ENCODE results near the gene OR52J3. TPM values are rescaled to one million over a fixed set of nuclear protein-coding genes. Genes with fewer than 3 reads are reported as not detected.

OR52J3 gene
- total RNA-seq, 1 donor from 2014 or later: not detected

- Histone ChIP-seq H3K9ac (no peak overlapping the region), H3K79me2 (ENCODE audit: low read depth) (no peaks in the 10 kb centered on the region), H3K27me3 (peaks cover 4% of the 10 kb centered on the region), H3K4me1 (no peaks in the 10 kb centered on the region), H2AFZ (replicated peaks) (no peak overlapping the region), H3K36me3 (no peaks in the 10 kb centered on the region), H3K9me3 (ENCODE audit: low read depth) (no peaks in the 10 kb centered on the region), H3F3A (ENCODE audit: low read depth) (no peaks in the 10 kb centered on the region), H3K4me2 (no peak overlapping the region), H4K20me1 (ENCODE audit: low read depth) (no peaks in the 10 kb centered on the region), H3K4me3 (no peak overlapping the region), H3K27ac (no peak overlapping the region)
- no peak for DNase-seq (ENCODE audit: low spot score)
- H3K27me3 Mint-ChIP-seq (ENCODE audit: insufficient read depth, low read depth): no peaks in the 10 kb centered on the region
- no peak overlapping the region for H3K4me3 Mint-ChIP-seq
- TF ChIP-seq CTCF (IDR thresholded peaks at IDR 0.05): no peak
- TF ChIP-seq EZH2phosphoT487 (IDR thresholded peaks at IDR 0.05): no peak
- TF ChIP-seq EZH2 (IDR thresholded peaks at IDR 0.05): no peak
- no peak overlapping the region for H3K27ac Mint-ChIP-seq
- H3K4me1 Mint-ChIP-seq: no peaks in the 10 kb centered on the region
- H3K36me3 Mint-ChIP-seq: no peaks in the 10 kb centered on the region
- H3K9me3 Mint-ChIP-seq: no peaks in the 10 kb centered on the region
Observed at GRCh38 chr11:5081405-5081804, 35.1 kb downstream of the OR52J3 start.

- Mint-ChIP-seq H3K9me3 (no peaks in the 10 kb centered on the region), H3K36me3 (no peaks in the 10 kb centered on the region), H3K27ac (no peak overlapping the region), H3K4me3 (no peak overlapping the region), H3K27me3 (ENCODE audit: insufficient read depth, low read depth) (no peaks in the 10 kb centered on the region), H3K4me1 (no peaks in the 10 kb centered on the region)
- H3F3A ChIP-seq (ENCODE audit: low read depth): no peaks in the 10 kb centered on the region
- no peaks in the 10 kb centered on the region for H3K9me3 ChIP-seq (ENCODE audit: low read depth)
- TF ChIP-seq EZH2 (IDR thresholded peaks at IDR 0.05) (no peak), CTCF (IDR thresholded peaks at IDR 0.05) (no peak), EZH2phosphoT487 (IDR thresholded peaks at IDR 0.05) (no peak)
- no peaks in the 10 kb centered on the region for H3K4me1 ChIP-seq
- no peak overlapping the region for H2AFZ ChIP-seq (replicated peaks)
- H3K9ac ChIP-seq: no peak overlapping the region
- no peaks in the 10 kb centered on the region for H4K20me1 ChIP-seq (ENCODE audit: low read depth)
- H3K27ac ChIP-seq: no peak overlapping the region
- H3K4me2 ChIP-seq: no peak overlapping the region
- no peaks in the 10 kb centered on the region for H3K79me2 ChIP-seq (ENCODE audit: low read depth)
- H3K36me3 ChIP-seq: no peaks in the 10 kb centered on the region
- peaks cover 4% of the 10 kb centered on the region for H3K27me3 ChIP-seq
- DNase-seq (ENCODE audit: low spot score): no peak
- no peak overlapping the region for H3K4me3 ChIP-seq
Observed at GRCh38 chr11:5083602-5084001, 37.3 kb downstream of the OR52J3 start.

GRCh38 chr11:5088556-5088955 lies 42.2 kb downstream of the OR52J3 start:
- no peaks in the 10 kb centered on the region for H3K36me3 Mint-ChIP-seq
- Histone ChIP-seq H3K4me2 (peak overlapping the region; percentile 29), H3K9ac (no peak overlapping the region), H3F3A (ENCODE audit: low read depth) (peaks cover 3% of the 10 kb centered on the region), H3K27ac (no peak overlapping the region), H3K4me1 (peaks cover 7% of the 10 kb centered on the region), H3K9me3 (ENCODE audit: low read depth) (no peaks in the 10 kb centered on the region), H3K27me3 (no peaks in the 10 kb centered on the region), H2AFZ (replicated peaks) (no peak overlapping the region), H3K4me3 (no peak overlapping the region), H3K79me2 (ENCODE audit: low read depth) (no peaks in the 10 kb centered on the region), H3K36me3 (no peaks in the 10 kb centered on the region), H4K20me1 (ENCODE audit: low read depth) (no peaks in the 10 kb centered on the region)
- no peak for DNase-seq (ENCODE audit: low spot score)
- H3K9me3 Mint-ChIP-seq: no peaks in the 10 kb centered on the region
- no peaks in the 10 kb centered on the region for H3K27me3 Mint-ChIP-seq (ENCODE audit: insufficient read depth, low read depth)
- peaks cover 3% of the 10 kb centered on the region for H3K4me1 Mint-ChIP-seq
- no peak for TF ChIP-seq EZH2 (IDR thresholded peaks at IDR 0.05)
- TF ChIP-seq EZH2phosphoT487 (IDR thresholded peaks at IDR 0.05): no peak
- TF ChIP-seq CTCF (IDR thresholded peaks at IDR 0.05): no peak
- no peak overlapping the region for H3K4me3 Mint-ChIP-seq
- no peak overlapping the region for H3K27ac Mint-ChIP-seq

All from neural progenitor cell (in vitro differentiated cells).